NCI-H748 (cell line): ENCODE results near the gene CARD8.
A peak's percentile ranks its signal among the peaks of the same experiment; 100 is the strongest.

Experiments
- DNase-seq: peaks from one replicate; lab custom pipeline; 2025; ENCODE audit not compliant: unreplicated experiment; lab: John Stamatoyannopoulos, UW

CARD8 gene

DNA sequence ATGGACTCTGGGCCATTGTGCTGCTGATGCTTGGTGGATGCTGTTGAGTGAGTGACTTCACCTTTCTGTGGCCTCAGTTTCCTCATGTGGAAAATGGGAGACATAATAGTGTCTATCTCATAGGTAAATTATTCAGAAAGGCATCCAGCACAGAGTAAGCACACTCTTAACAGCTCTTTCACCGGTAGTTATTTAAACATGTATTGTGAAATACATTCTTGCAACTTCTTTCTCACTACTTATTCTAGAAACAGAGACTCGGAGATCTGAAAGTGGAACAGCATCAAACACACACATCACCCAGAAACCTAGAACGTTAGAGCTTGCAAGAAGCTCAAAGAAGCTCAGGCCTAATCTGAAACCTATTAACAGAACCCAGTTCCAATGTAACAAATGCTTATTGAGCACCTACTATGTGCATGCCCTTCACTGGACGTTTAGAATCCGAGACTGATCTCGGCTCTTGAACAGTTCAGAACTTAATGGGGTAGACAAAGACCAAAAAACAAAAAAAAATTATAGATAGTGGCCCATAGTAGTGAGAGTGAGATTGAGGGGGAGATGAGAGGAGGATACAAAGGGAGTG lies 81.2 kb downstream of the CARD8 start:
- DNase-seq = no peak

DNA sequence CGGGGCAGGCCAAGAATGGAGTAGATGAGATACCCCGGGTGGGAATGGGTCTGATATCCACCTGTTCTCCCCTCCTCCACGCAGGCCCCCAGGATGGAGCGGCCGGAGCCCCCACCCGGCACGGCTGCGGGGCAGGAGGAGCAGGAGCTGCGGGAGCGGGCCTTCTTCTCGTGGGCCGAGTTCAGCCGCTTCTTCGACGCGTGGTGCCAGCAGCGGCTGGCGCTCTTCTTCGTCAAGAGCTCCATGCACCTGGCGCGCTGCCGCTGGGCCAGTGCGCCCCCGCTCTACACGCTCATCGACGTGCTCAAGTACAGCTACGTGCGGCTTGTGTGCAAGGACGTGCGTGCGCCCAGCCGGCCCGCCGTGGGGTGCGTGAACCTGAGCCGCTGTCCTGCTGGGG lies 84.0 kb downstream of the CARD8 start:
- peak; percentile 83 for DNase-seq

DNA sequence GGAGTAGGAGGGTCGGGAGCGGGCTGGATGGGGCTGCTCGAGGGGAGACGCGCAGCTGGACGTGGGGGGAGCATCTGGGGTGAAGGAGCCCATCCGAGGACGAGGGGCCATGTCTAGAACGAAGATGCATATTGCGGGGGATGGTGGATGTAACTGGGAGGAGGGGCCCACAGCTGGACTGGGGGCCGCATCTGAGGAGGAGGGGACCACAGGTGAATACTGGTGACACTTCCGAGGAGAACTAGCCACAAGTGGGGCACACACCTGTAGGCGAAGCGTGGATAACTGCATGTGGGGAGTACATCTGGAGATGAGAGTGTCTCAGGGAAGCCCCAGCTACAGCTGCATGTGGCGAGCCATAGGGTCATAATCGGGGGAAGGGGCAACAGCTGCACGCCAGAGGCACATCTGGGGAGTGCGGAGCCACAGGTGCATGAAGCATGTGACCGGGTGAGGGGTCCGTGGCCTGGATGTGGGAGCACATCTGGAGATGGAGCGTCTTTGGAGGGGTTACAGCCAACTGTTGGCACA lies 84.8 kb downstream of the CARD8 start:
- no peak for DNase-seq

DNA sequence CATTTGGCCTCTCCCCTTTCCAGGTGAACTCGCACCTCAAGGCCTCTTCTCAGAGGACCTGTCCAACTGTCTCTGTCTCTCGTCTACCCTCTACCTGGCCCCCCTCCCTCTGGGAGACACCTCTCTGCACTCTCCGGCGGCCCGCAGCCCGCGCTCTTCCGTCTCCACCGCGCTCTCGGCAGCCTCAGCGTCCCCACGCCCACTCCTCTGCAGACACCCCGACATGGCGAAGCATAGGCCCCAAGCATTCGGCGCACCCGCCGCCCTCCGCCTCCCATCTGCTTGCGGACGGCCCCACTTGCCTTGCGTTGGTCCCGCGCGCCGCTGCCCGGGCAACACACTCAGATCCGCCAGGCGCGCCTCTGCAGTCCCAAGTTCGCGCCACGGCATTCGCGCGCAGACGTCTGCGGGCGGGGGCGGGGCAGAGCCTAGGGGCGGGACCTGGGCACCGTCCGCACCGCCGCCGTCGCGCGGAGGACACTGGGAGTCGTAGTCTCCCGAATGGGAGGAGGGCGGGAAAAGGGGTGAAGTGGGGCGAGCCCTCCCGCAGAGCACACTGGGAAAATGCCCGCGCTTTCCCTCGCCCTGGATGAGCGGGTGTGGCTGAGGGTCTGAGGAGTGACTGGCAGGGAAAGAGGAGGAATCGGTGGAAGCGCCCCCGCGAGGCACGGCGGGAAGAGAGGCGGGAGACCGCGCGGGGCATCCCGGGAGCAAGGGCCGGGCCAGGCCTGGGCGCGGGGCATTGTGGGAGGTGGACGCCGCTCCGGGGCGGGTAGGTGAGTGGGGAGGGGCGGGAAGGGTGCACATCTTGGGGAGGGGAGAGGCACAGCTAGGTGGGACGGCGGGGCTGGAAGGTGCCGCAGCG lies 85.5 kb downstream of the CARD8 start, which contains the start of the genes LIG1 and ZSWIM9:
LIG1 (minus strand) TSS at position 406 of the 865 bp plus-strand sequence. CDS start 4,778 bp downstream, outside the sequence.
ZSWIM9 (plus strand) TSS at position 742 of the 865 bp plus-strand sequence. CDS start 1,123 bp downstream, outside the sequence.
- DNase-seq = peak; percentile 97

DNA sequence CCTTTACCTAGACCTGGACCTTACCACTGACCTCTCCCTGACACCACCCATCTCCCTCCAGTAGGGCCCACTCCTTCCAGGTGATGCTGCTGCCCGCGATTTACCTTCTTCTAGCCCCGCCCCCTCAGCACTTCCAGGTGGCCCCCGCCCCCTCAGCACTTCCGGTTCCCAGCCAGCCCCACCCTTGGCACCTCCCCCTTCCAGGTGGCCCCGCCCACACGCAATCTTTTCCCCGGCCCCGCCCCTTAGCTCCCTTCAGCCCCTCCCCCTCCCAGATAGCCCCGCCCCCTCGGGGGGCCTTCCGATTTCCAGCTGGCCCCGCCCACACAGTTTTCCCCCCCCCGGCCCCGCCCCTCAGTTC lies 86.2 kb downstream of the CARD8 start:
- DNase-seq = peak; percentile 89

DNA sequence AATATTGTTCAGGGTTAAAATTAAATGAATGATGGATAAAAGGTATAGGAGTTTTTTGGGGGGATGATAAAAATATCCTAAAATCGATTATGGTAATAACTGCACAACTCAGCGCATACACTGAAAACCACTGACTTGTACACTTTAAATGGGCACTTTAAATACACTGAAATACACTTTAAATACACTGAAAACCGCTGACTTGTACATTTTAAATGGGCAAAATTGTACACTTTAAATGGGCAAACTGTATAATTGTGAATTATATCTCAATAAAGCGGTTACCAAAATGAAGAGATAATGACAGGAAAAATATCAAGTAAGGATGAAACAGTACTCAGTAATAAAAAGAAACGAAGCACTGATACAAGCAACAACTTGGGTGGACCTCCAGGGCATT lies 87.0 kb downstream of the CARD8 start:
- no peak for DNase-seq

DNA sequence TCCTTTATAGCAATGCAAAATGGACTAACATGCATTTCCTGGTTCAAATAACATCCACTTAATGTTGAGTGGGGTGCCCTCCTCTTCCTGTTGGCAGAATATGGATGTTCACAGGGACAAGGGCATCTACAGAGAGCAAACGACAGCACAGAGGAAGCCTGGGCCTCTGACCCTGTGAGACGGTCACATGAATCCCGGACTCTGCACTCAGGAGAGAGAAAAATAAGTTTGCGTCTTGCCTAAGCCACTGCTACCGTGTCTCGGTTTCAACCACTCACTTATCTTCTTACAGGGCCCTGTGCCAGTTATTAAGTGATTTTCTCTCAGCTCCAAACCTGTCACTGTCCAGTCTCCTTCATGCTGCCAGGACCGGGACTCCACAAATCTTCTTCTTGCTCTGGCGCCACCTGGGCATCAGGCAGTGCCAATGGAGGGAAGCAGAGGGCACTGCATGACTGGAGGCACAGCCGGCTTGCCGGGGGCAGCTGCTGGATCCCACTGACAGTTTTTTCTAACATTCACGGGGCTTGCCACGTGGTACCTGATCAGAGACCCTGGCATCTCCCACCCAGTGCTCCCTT lies 97.4 kb downstream of the CARD8 start:
- DNase-seq = no peak
